ENCODE data around the gene SHISAL1. TPM values are rescaled to one million over a fixed set of nuclear protein-coding genes. Genes with fewer than 3 reads are reported as not detected.

SHISAL1 gene
- total RNA-seq, 2 donors from 2014 or later, result 0.27 to 8.6 TPM

- ATAC-seq (no peak), DNase-seq (no peak)
- intact Hi-C loops (cut with DNase I, micrococcal nuclease), result no loop called here
Observed at GRCh38 chr22:44225091-44225689, 87.6 kb downstream of the SHISAL1 start.

DNA sequence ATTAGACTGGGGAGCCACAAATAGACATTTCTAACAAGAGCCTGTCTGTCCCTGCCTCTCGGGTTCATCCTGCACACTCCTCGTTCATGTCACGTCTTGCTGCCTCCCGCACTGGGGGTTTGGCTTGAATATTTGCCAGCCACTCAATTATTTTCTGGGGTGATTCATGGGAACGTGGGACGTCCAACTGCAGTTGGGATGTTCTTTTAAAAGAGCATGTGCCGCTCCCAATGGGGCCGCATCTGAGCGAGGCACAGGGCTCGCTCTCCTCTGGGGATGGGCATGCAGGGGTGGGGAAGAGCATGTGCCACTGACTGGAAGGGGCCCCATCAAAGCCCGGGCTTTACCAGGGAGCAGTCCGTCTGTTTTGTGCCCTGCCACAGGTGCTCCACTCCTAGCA, 88.6 kb downstream of the SHISAL1 start:
- DNase-seq (no peak), ATAC-seq (no peak)
- intact Hi-C loops (cut with DNase I, micrococcal nuclease), result no loop called here

DNA sequence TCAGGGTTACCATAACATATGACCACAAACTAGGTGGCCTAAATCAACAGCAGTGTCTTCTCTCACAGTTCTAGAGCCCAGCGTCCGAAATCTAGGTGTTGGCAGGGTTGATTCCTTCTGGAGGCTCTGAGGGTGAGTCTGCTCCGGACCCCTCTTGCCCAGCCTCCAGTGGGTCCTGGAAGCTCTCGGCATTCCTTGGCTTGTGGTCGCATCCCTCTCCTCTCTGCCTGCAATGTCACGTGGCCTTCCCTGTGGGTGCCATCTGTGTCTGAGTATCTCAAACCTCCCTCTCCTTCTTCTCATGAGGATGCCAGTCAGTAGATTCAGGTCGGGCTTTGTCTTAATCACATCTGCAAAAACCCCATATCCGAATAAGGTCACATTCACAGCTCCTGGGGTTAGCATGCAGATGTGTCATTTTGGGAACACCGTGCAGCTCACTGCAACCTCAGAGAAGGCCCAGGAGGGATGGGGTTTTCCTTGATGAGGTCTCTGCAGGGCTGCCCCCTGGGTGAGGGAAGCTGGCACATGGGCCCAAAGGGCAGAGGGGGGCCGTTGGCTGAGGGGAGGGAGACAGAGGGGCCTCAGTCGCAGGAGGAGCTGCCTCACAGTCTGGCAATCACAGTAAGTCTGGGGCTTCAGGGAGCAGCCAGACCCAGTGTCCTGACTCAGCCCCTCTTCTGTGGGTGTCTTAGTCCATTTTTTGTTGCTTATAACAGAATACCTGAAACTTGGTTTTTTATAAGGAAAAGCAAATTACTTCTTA, 90.9 kb downstream of the SHISAL1 start:
- ATAC-seq, result no peak
- intact Hi-C loops (cut with DNase I, micrococcal nuclease), result no loop called here

GRCh38 chr22:44220727-44221680, 91.7 kb downstream of the SHISAL1 start:
- ATAC-seq (no peak), DNase-seq (no peak)
- intact Hi-C loops (cut with DNase I, micrococcal nuclease), result no loop called here

More for the DNA sequence above, 90.9 kb downstream of the SHISAL1 start:
- no peak for DNase-seq

- ATAC-seq (no peak), DNase-seq (no peak)
- intact Hi-C loops (cut with DNase I, micrococcal nuclease), result no loop called here
Observed at GRCh38 chr22:44219101-44219870, 93.5 kb downstream of the SHISAL1 start.

DNA sequence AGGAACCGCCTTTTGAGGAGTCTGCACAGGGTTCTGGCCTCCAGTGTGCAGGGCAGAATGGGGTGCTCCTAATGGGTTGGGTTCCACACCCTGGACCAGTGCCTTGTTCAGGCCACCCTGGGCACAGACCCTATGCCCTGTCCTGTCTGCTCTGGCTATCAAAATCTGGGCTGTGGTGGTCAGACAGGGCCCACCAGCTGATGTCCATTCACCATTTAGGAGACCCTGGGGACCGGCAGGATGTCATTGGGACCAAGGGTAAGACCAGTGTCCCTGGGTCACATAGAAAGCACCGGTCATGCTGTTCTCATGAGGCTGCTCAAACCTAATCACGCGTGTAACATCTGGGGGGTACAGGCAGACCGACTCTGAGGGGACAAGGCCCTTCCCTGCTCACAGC, 94.7 kb downstream of the SHISAL1 start:
- intact Hi-C loops (cut with DNase I, micrococcal nuclease), result no loop called here
- DNase-seq (no peak), ATAC-seq (no peak)

GRCh38 chr22:44217346-44217745, 95.4 kb downstream of the SHISAL1 start:
- no peak for DNase-seq
- intact Hi-C loops (cut with DNase I, micrococcal nuclease), result no loop called here
- no peak for ATAC-seq

DNA sequence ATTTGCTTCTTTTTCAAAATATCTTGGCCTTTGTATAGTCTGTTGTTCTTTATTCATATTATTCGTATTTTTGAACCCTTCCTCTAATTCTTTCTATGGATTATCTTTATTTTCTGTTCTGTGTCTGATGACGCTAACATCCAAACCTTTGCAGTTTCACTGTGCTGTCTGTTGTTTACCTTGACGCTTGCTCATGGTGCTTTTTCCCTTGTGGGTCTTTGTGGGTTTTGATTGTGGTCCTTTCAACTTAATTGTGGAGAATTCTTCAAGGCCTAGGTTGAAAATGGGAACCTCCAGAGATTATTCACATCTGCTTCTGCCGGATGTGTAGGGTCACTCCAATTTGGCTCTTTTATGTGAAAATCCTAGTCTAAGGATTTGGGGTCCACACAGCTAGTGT, 97.5 kb downstream of the SHISAL1 start:
- intact Hi-C loops (cut with DNase I, micrococcal nuclease), result no loop called here
- ATAC-seq, result no peak
- no peak for DNase-seq

DNA sequence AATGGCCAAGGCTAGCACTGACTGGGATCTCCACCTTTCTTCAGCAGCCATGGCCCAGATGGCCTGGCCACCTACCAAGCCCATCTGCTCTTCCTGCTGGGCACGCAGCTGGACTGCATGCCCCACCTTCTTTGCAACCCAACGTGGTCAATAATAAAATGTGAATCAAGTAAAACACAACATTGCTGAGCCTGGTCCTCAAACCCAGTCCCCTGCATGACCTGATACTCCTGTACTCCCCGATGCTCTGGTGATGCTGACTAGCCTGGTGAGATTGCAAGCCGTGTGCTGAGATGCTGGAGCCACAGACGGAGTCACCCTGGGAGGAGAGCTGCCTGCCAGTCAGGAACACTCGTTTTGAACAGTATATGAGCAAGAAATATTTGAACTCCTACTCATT, 98.0 kb downstream of the SHISAL1 start:
- intact Hi-C loops (cut with DNase I, micrococcal nuclease), result no loop called here
- ATAC-seq, result no peak
- DNase-seq, result no peak

GRCh38 chr22:44214187-44214586, 98.6 kb downstream of the SHISAL1 start:
- no peak for DNase-seq
- ATAC-seq, result no peak
- intact Hi-C loops (cut with DNase I, micrococcal nuclease), result no loop called here

DNA sequence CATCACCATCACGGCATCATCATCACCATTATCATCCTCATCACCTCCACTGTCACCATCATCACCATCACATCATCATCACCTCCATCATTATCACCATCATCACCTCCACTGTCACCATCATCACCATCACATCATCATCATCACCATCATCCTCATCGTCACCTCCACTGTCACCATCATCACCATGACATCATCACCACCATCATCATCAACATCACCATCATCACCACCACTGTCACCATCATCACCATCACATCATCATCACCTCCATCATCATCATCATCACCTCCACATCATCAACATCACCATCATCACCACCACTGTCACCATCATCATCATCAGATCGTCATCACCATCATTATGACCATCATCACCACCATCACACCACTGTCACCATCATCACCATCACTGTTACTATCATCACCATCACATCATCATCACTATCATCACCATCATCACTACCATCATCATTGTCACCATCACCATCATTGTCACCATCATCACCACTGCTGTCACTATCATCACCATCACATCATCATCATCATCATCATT, 99.2 kb downstream of the SHISAL1 start:
- intact Hi-C loops (cut with DNase I, micrococcal nuclease), result no loop called here

DNA sequence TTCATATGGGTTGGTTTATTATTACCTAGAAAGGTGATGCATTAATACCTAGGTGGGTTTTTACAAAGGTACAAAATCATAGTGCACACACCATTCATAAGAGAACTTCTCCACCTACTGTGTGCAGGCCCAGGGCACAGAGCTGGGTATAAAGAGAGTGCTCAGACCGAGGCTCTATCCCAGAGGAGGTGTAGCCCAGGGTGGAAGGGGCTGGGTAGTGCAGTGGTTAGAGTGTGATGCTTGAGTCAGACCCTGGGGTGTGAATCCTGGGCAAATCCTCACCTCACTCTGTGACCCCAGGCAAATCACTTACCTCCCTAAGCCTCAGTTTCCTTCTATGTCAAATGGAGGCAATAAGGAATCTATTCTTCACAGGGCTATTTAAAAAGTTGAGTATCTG, 99.8 kb downstream of the SHISAL1 start:
- ATAC-seq, result no peak
- no peak for DNase-seq
- intact Hi-C loops (cut with DNase I, micrococcal nuclease), result no loop called here

More for the DNA sequence above, 99.2 kb downstream of the SHISAL1 start:
- no peak for DNase-seq
- no peak for ATAC-seq

DNA sequence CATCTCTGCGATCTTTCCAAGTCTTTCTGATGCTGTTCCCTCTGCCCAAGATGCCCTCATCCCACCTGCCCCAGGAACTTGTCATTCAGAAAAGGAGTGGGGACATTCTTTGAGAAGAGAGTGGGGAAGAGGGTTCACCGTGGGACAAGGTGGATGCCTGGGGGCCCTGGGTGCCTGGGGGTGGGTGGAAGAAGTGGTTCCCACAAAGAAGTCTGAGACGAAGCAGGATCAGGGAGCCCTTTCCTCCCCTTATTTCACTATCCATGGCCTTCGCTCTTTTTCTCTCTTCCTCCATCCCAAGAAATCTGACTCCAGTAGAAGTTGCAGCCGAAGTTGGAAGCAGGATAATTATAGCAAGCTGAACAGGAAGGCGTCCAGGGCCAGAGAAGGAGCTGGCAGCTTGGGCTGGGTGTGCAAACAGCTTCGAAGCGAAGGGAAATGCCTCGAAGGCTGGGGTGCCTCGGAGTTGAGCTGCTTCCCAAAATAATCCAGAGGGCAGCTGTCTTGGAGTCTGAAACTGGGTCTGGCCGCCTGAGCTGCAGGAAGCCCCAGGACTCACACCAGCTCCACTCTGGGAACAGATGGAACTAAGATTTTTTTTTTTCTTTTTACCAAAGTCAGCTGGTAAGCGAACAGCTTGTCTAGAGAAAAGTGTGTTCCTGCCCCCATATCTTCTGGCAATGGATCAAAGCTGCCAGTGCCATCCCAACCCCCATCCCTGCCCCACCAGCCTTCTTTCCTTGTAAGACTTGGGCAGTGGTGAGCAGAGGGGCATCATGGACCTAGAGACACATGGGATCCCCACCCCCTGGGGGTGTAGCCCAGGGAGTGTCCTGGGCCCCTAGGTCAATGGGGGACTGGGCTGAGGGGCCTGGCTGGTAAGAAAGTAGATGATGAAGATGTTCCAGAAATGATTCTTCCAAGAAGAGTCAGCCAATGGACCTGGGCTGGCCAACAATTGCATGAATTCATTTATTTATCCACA, 100.5 kb downstream of the SHISAL1 start:
- ATAC-seq (no peak), DNase-seq (no peak)
- intact Hi-C loops (cut with DNase I, micrococcal nuclease), result no loop called here

GRCh38 chr22:44211256-44211945, 101.3 kb downstream of the SHISAL1 start:
- DNase-seq (no peak), ATAC-seq (no peak)
- intact Hi-C loops (cut with DNase I, micrococcal nuclease), result no loop called here

DNA sequence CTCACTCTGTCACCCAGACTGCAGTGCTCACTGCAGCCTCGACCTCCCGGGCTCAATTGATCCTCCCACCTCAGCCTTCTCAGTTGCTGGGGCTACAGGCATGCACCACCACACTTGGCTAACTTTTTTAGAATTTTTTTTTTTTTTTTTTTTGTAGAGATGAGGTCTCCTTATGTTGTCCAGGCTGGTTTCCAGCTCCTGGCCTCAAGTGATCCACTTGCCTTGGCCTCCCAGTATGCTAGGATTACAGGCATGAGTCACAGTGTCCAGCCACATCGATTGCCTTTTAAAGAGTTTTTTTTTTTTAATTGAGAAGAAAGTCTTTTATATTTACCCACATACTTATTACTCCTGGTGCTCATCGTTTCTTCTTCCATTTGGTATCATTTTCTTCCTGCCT, 102.0 kb downstream of the SHISAL1 start:
- intact Hi-C loops (cut with DNase I, micrococcal nuclease), result no loop called here
- DNase-seq, result no peak
- no peak for ATAC-seq

- no peak for ATAC-seq
- intact Hi-C loops (cut with DNase I, micrococcal nuclease), result no loop called here
- DNase-seq, result no peak
Observed at GRCh38 chr22:44209343-44209742, 103.4 kb downstream of the SHISAL1 start.

- ATAC-seq (no peak), DNase-seq (no peak)
- intact Hi-C loops (cut with DNase I, micrococcal nuclease), result no loop called here
Observed at GRCh38 chr22:44207981-44208317, 104.8 kb downstream of the SHISAL1 start.
